GM12878 (cell line): ENCODE measurements around the gene EFNA1. TPM values are rescaled to one million over a fixed set of nuclear protein-coding genes. Genes with fewer than 3 reads are reported as not detected.

ENCODE experiments used
- ATAC-seq: fragments of 200-7000 bp; cut with Tn5 transposase; 3 replicates; pipeline ENCODE4 v1.9.1; 2020; ENCODE audit warnings: mild to moderate bottlenecking, moderate library complexity
- BruUV-seq: library from RNA; stranded (reverse); fragments of 400-500 nt; replicated peaks from 2 replicates; lab custom pipeline; 2021; lab: Mats Ljungman, UMichigan
- CTCF ChIA-PET: fragments of 300-600 bp; sonication (Branson Sonifier 250); formaldehyde crosslinking; extraction: SDS; loops from one replicate; lab custom pipeline; 2021; ENCODE audit warnings: inconsistent platforms; lab: Yijun Ruan, JAX
- POLR2A ChIA-PET: fragments of 350-600 bp; formaldehyde crosslinking; extraction: SDS; loops from one replicate; lab custom pipeline; 2021; ENCODE audit warnings: inconsistent platforms; lab: Charles Lee
- RAD21 ChIA-PET: fragments of 300-600 bp; sonication (Branson Sonifier 250); formaldehyde crosslinking; loops from one replicate; lab custom pipeline; 2023; ENCODE audit warnings: antibody characterized with exemption; ENCODE audit not compliant: unreplicated experiment; lab: Charles Lee
- SMC1A ChIA-PET: fragments of 300-600 bp; sonication (Branson Sonifier 250); formaldehyde crosslinking; loops from one replicate; lab custom pipeline; 2023; ENCODE audit not compliant: unreplicated experiment, uncharacterized antibody; lab: Charles Lee
- DNase-seq: peaks from one replicate; pipeline ENCODE4 v3.0.0-alpha.2; 2011; ENCODE audit warnings: low read depth, low spot score
- FAIRE-seq: peaks from 3 replicates; lab custom pipeline; 2011; peaks lifted over from hg19 to GRCh38; lab: Jason Lieb, UNC
- H2AFZ ChIP-seq: 2 replicates; pipeline ENCODE4 v1.6.0; 2011; ENCODE audit warnings: low read depth, low read length, control low read depth; ENCODE audit not compliant: control insufficient read depth
- H3K27ac ChIP-seq: 2 replicates; pipeline ENCODE4 v1.5.1; 2011; ENCODE audit warnings: control low read depth; ENCODE audit not compliant: control insufficient read depth, insufficient read depth
- H3K27me3 ChIP-seq, 2 experiments: replicated peaks in 1 of 2; 2 replicates each; pipeline versions ENCODE4 v1.6.0 to v1.6.1; 2011; ENCODE audit warnings: low read length in 1 of 2; ENCODE audit not compliant: control insufficient read depth in 2 of 2, insufficient read depth in 2 of 2
- H3K36me3 ChIP-seq, 2 experiments: 2 replicates each; pipeline ENCODE4 v1.5.1; 2011; ENCODE audit warnings: low read length in 1 of 2; ENCODE audit not compliant: control insufficient read depth in 2 of 2, insufficient read depth in 2 of 2
- H3K4me1 ChIP-seq: 2 replicates; pipeline ENCODE4 v1.6.1; 2011; ENCODE audit warnings: mild to moderate bottlenecking, low read length, moderate library complexity, mixed read lengths; ENCODE audit not compliant: control insufficient read depth, insufficient read depth
- H3K4me2 ChIP-seq: 2 replicates; pipeline ENCODE4 v1.6.0; 2011; ENCODE audit warnings: control low read depth; ENCODE audit not compliant: control insufficient read depth, insufficient read depth
- H3K4me3 ChIP-seq: fragments of 200-600 bp; sonication (generic); 2 replicates; pipeline ENCODE4 v1.5.1; 2016
- H3K79me2 ChIP-seq: 2 replicates; pipeline ENCODE4 v1.6.0; 2011; ENCODE audit warnings: low read length; ENCODE audit not compliant: control insufficient read depth, insufficient read depth
- H3K9ac ChIP-seq: 2 replicates; pipeline ENCODE4 v1.8.0; 2011; ENCODE audit warnings: low read length, control low read depth, mixed read lengths; ENCODE audit not compliant: control insufficient read depth, insufficient read depth
- H3K9me3 ChIP-seq: replicated peaks from 3 replicates; pipeline ENCODE4 v1.5.1; 2011; ENCODE audit warnings: mild to moderate bottlenecking, low read length; ENCODE audit not compliant: control insufficient read depth, insufficient read depth
- H4K20me1 ChIP-seq: 2 replicates; pipeline ENCODE4 v1.6.0; 2011; ENCODE audit not compliant: control insufficient read depth, insufficient read depth
- CREB1 ChIP-seq: IDR thresholded peaks from 2 replicates; pipeline ENCODE4 v1.6.1; 2012; ENCODE audit warnings: low read depth, mild to moderate bottlenecking, inconsistent platforms
- EED ChIP-seq: sonication (generic); IDR thresholded peaks from 2 replicates; pipeline ENCODE4 v1.6.1; 2016; ENCODE audit warnings: antibody characterized with exemption, low read depth
- EGR1 ChIP-seq, 2 experiments: IDR thresholded peaks; 1 replicate in 1 of 2; 2 replicates in 1 of 2; pipeline ENCODE4 v1.6.1; 2011 to 2012; ENCODE audit warnings: low read depth in 2 of 2, low read length in 2 of 2, borderline replicate concordance in 1 of 2, mild to moderate bottlenecking in 1 of 2, moderate library complexity in 1 of 2
- HCFC1 ChIP-seq: fragments of 150-350 bp; IDR thresholded peaks from 2 replicates; pipeline ENCODE4 v1.6.1; 2014; ENCODE audit warnings: low read length
- POLR2AphosphoS5 ChIP-seq: IDR thresholded peaks from 2 replicates; pipeline ENCODE4 v1.6.1; 2011; ENCODE audit warnings: mild to moderate bottlenecking, low read length, inconsistent platforms
- RUNX3 ChIP-seq: IDR thresholded peaks from 2 replicates; pipeline ENCODE4 v1.6.1; 2012; ENCODE audit warnings: low read length, inconsistent platforms
- SMAD5 ChIP-seq: IDR thresholded peaks from 2 replicates; pipeline ENCODE4 v1.6.1; 2016; ENCODE audit warnings: antibody characterized with exemption, low read depth
- TCF12 ChIP-seq: IDR thresholded peaks from 2 replicates; pipeline ENCODE4 v1.6.1; 2011; ENCODE audit warnings: low read depth, mild to moderate bottlenecking, low read length
- WGBS: methylation state at CpG from one replicate; pipeline ENCODE4 v1.1.6; 2016; ENCODE audit warnings: low lambda C conversion rate; ENCODE audit not compliant: insufficient replicate concordance, insufficient coverage; ENCODE audit errors: missing lambda C conversion rate; 5-methylcytosine and 5-hydroxymethylcytosine counted together
- in situ Hi-C: fragments of 300-500 bp; cut with MboI; formaldehyde crosslinking; loops from 9 replicates; pipeline ENCODE4 v1.14.3; 2018; ENCODE audit warnings: mixed read lengths
- intact Hi-C: fragments of 100-400 bp; cut with micrococcal nuclease; formaldehyde crosslinking; loops from one replicate; pipeline ENCODE4 v1.14.2; 2022; ENCODE audit not compliant: unreplicated experiment
- polyA plus RNA-seq, 11 experiments: library from polyadenylated mRNA; depleted of rRNA in 4 of 11; unstranded in 6 of 11; stranded (reverse) in 5 of 11; fragments of >200 nt; fragmentation: Nextera tagmentation in 4 of 11; fragmentation: Illumina TruSeq in 1 of 11; extraction: Ambion mirVana in 4 of 11; extraction: Trizol in 1 of 11; gene quantifications; 1 replicate in 1 of 11; 2 replicates in 10 of 11; pipeline versions ENCODE4 v1.2.1 to v1.2.3, GENCODE V29; 2011 to 2016; ENCODE audit warnings: inconsistent platforms in 2 of 11, missing spikeins in 2 of 11, low read depth in 1 of 11
- total RNA-seq, 4 experiments: library from RNA; depleted of rRNA in 3 of 4; stranded (reverse); fragments of >200 nt in 3 of 4; fragmentation: Illumina TruSeq in 1 of 4; extraction: Trizol in 1 of 4; gene quantifications; 2 replicates each; pipeline versions ENCODE4 v1.2.1 to v1.2.3, GENCODE V29; 2013 to 2021
- TF ChIP-seq, protein P1 (sequence below), 3 experiments: IDR thresholded peaks in 2 of 3; conservative IDR thresholded peaks in 1 of 3; 2 replicates each; pipeline ENCODE4 v1.5.1; 2011; ENCODE audit warnings: low read depth in 3 of 3, low read length in 3 of 3, mild to moderate bottlenecking in 3 of 3, control low read depth in 2 of 3, moderate library complexity in 2 of 3, inconsistent platforms in 1 of 3, mixed read lengths in 1 of 3; ENCODE audit not compliant: control insufficient read depth in 2 of 3, insufficient read depth in 1 of 3; ENCODE audit errors: extremely low read depth in 1 of 3
- TF ChIP-seq, protein P2 (sequence below): IDR thresholded peaks from 2 replicates; pipeline ENCODE4 v1.6.1; 2011; ENCODE audit warnings: borderline replicate concordance, low read depth, mild to moderate bottlenecking, moderate library complexity, mixed read lengths, low read length; ENCODE audit not compliant: insufficient read depth; ENCODE audit errors: extremely low read length
- TF ChIP-seq, protein P3 (sequence below): fragments of 450-650 bp; IDR thresholded peaks from 2 replicates; pipeline ENCODE4 v1.6.1; 2017; ENCODE audit warnings: mild to moderate bottlenecking, low read depth, inconsistent platforms; ENCODE audit not compliant: poor library complexity, severe bottlenecking

EFNA1 gene
- total and polyA plus RNA-seq, 10 of the 15 experiments (the other 5 are each of a cell fraction or from before 2014, with no cell fraction given): 0.13 to 7.5 (median 0.28) TPM; not detected in 5

DNA sequence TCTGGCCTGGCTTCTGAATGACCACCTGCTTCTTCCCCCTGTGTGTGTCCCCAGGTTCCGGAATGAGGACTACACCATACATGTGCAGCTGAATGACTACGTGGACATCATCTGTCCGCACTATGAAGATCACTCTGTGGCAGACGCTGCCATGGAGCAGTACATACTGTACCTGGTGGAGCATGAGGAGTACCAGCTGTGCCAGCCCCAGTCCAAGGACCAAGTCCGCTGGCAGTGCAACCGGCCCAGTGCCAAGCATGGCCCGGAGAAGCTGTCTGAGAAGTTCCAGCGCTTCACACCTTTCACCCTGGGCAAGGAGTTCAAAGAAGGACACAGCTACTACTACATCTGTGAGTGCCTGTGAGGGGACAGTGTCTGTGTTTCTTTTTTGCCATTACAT is 3.6 kb downstream of the EFNA1 start:
- Histone ChIP-seq H3K27me3 (peaks cover 13 to 22% of the 10 kb centered on the region in 2 experiments), H3K36me3 (no peaks in the 10 kb centered on the region), H3K4me1 (peaks cover 14% of the 10 kb centered on the region), H2AFZ (no peak overlapping the region), H3K27ac (no peak overlapping the region), H3K4me2 (no peak overlapping the region), H3K4me3 (no peak overlapping the region), H4K20me1 (no peaks in the 10 kb centered on the region), H3K9ac (no peak overlapping the region), H3K9me3 (no peaks in the 10 kb centered on the region), H3K79me2 (peaks cover 4% of the 10 kb centered on the region)
- ChIA-PET RAD21 (no interaction called here), CTCF (interaction anchor here (0.7 to 2.2 kb wide), 6 partner anchors 19 to 46 kb away, joined by 3 to 9 read pairs (median 4); no protein-coding TSS in a partner anchor), POLR2A (no interaction called here), SMC1A (interaction anchor here (1.2 to 1.5 kb wide), 2 partner anchors 25 to 41 kb away, joined by 3 to 5 read pairs; no protein-coding TSS in a partner anchor)
- 89% methylated on average over 8 of the region's 8 CpGs for WGBS
- ATAC-seq: no peak
- intact Hi-C loops (no loop called here), in situ Hi-C loops (no loop called here)
- no TSS peak for BruUV-seq
- TF ChIP-seq TCF12: no peak
- TF ChIP-seq, protein P1, sequence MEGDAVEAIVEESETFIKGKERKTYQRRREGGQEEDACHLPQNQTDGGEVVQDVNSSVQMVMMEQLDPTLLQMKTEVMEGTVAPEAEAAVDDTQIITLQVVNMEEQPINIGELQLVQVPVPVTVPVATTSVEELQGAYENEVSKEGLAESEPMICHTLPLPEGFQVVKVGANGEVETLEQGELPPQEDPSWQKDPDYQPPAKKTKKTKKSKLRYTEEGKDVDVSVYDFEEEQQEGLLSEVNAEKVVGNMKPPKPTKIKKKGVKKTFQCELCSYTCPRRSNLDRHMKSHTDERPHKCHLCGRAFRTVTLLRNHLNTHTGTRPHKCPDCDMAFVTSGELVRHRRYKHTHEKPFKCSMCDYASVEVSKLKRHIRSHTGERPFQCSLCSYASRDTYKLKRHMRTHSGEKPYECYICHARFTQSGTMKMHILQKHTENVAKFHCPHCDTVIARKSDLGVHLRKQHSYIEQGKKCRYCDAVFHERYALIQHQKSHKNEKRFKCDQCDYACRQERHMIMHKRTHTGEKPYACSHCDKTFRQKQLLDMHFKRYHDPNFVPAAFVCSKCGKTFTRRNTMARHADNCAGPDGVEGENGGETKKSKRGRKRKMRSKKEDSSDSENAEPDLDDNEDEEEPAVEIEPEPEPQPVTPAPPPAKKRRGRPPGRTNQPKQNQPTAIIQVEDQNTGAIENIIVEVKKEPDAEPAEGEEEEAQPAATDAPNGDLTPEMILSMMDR (IDR thresholded peaks at IDR 0.05 in 2 of 3, conservative IDR thresholded peaks at IDR 0.05 in 1 of 3; ENCODE audit: control insufficient read depth in 2 of 3, extremely low read depth in 1 of 3, insufficient read depth in 1 of 3, low read depth in 3 of 3, low read length in 3 of 3): no peak
- TF ChIP-seq HCFC1: no peak
- TF ChIP-seq CREB1: no peak
- no peak for TF ChIP-seq EED
- TF ChIP-seq, protein P2, sequence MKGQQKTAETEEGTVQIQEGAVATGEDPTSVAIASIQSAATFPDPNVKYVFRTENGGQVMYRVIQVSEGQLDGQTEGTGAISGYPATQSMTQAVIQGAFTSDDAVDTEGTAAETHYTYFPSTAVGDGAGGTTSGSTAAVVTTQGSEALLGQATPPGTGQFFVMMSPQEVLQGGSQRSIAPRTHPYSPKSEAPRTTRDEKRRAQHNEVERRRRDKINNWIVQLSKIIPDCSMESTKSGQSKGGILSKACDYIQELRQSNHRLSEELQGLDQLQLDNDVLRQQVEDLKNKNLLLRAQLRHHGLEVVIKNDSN: no peak
- no peak for TF ChIP-seq EGR1 (IDR thresholded peaks at IDR 0.05; ENCODE audit: borderline replicate concordance in 1 of 2, low read depth in 2 of 2, low read length in 2 of 2)
- TF ChIP-seq, protein P3, sequence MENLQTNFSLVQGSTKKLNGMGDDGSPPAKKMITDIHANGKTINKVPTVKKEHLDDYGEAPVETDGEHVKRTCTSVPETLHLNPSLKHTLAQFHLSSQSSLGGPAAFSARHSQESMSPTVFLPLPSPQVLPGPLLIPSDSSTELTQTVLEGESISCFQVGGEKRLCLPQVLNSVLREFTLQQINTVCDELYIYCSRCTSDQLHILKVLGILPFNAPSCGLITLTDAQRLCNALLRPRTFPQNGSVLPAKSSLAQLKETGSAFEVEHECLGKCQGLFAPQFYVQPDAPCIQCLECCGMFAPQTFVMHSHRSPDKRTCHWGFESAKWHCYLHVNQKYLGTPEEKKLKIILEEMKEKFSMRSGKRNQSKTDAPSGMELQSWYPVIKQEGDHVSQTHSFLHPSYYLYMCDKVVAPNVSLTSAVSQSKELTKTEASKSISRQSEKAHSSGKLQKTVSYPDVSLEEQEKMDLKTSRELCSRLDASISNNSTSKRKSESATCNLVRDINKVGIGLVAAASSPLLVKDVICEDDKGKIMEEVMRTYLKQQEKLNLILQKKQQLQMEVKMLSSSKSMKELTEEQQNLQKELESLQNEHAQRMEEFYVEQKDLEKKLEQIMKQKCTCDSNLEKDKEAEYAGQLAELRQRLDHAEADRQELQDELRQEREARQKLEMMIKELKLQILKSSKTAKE: no peak
- no peak for TF ChIP-seq SMAD5
- no peak for TF ChIP-seq RUNX3
- TF ChIP-seq POLR2AphosphoS5: no peak
- no peak for FAIRE-seq
- no peak for DNase-seq
